ENCODE results near the gene ARL4C. TPM values are rescaled to one million over a fixed set of nuclear protein-coding genes. Genes with fewer than 3 reads are reported as not detected.

The ARL4C gene
- total and polyA plus RNA-seq, 4 donors: 6.1 to 16.2 (median 10.9) TPM

DNA sequence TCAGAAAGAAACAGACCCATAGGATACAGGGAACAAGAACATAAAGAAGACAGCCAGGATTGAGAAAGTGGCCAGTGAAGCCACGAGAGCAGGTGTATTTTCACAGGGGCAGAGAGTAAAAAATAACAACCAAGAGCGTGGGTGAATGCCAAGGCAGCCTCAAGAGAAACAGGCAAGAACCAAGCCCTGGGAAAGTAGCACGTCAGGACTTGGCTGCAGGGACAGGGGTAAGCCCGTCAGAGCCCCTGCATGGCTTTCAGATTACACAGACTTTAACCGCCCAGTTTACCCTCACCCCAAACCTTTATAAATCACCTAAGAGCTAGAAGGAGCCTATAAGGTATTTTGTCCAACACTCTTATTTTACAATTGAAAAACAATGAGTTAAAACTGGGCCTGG, 43.7 kb downstream of the ARL4C start:
- no peak overlapping the region for H3K27ac ChIP-seq (ENCODE audit: low read depth in 1 of 2, low read length in 1 of 2)

DNA sequence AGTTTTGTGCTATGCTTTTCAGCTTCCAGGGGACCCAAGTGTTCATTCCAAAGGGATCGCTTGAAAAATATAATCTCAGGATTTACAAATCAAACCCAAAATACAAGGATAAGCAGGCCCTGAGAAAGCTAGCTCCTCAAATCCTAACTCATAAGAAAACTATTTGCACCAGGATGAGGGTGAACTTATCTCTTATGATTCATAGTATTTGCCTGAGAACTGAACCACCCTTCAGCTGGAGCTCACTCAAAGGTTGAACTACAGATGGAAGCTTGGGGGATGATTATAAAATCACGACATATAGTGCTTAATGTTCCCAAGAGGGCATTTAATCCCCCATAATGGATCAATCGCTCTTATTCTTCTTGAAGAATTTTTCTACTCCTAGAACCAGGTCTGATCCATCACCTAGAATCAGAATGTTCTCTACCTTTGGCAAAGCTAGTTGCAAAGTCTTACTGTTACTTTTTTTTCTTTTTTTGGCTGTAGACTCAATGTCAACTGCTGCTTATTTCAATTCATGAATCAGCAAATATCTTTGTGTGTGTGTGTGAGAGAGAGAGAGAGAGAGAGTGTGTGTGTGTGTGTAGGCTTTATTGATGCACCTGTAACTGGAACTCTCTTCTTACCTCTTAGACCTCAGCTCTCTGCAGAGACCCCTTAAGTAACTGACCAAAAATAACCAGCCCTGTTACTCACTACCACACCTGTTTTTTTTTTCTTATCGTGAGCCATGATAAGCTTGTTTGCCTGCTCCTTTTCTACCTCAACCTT, 44.8 kb downstream of the ARL4C start:
- Histone ChIP-seq H3K4me3 (no peak overlapping the region), H3K27ac (ENCODE audit: low read depth in 1 of 2, low read length in 1 of 2) (no peak overlapping the region), H3K4me1 (ENCODE audit: control insufficient read depth in 5 of 5, insufficient read depth in 5 of 5, low read length in 5 of 5) (peaks cover 0 to 8% (median 0%) of the 10 kb centered on the region in 5 donors), H3K27me3 (ENCODE audit: control insufficient read depth in 3 of 3, insufficient read depth in 3 of 3, low read length in 2 of 3) (no peaks in the 10 kb centered on the region), H3K9ac (ENCODE audit: insufficient read depth in 1 of 2, low read length in 2 of 2) (no peak overlapping the region), H3K36me3 (ENCODE audit: control insufficient read depth in 4 of 4, insufficient read depth in 4 of 4, low read length in 4 of 4) (no peaks in the 10 kb centered on the region), H3K9me3 (ENCODE audit: control insufficient read depth in 4 of 4, insufficient read depth in 3 of 4, low read length in 3 of 4) (no peaks in the 10 kb centered on the region)
- DNase-seq: no peak
- ATAC-seq (ENCODE audit: insufficient read depth, low FRiP score): no peak
- TF ChIP-seq, protein P1, sequence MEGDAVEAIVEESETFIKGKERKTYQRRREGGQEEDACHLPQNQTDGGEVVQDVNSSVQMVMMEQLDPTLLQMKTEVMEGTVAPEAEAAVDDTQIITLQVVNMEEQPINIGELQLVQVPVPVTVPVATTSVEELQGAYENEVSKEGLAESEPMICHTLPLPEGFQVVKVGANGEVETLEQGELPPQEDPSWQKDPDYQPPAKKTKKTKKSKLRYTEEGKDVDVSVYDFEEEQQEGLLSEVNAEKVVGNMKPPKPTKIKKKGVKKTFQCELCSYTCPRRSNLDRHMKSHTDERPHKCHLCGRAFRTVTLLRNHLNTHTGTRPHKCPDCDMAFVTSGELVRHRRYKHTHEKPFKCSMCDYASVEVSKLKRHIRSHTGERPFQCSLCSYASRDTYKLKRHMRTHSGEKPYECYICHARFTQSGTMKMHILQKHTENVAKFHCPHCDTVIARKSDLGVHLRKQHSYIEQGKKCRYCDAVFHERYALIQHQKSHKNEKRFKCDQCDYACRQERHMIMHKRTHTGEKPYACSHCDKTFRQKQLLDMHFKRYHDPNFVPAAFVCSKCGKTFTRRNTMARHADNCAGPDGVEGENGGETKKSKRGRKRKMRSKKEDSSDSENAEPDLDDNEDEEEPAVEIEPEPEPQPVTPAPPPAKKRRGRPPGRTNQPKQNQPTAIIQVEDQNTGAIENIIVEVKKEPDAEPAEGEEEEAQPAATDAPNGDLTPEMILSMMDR (IDR thresholded peaks at IDR 0.05; ENCODE audit: control extremely low read depth, extremely low read depth): no peak
- 88 to 89% methylated on average over 4 of the region's 4 CpGs for WGBS, 2 donors

More for the DNA sequence above, 43.7 kb downstream of the ARL4C start:
- Histone ChIP-seq H3K4me3 (no peak overlapping the region), H3K27me3 (ENCODE audit: control insufficient read depth in 3 of 3, insufficient read depth in 3 of 3, low read length in 2 of 3) (no peaks in the 10 kb centered on the region), H3K9ac (ENCODE audit: insufficient read depth in 1 of 2, low read length in 2 of 2) (no peak overlapping the region), H3K4me1 (ENCODE audit: control insufficient read depth in 5 of 5, insufficient read depth in 5 of 5, low read length in 5 of 5) (peaks cover 0 to 8% (median 0%) of the 10 kb centered on the region in 5 donors), H3K9me3 (ENCODE audit: control insufficient read depth in 4 of 4, insufficient read depth in 3 of 4, low read length in 3 of 4) (peaks cover 0 to 2% (median under 1%) of the 10 kb centered on the region in 4 donors), H3K36me3 (ENCODE audit: control insufficient read depth in 4 of 4, insufficient read depth in 4 of 4, low read length in 4 of 4) (no peaks in the 10 kb centered on the region)
- TF ChIP-seq, protein P1 (IDR thresholded peaks at IDR 0.05; ENCODE audit: control extremely low read depth, extremely low read depth): no peak
- 88 to 91% methylated on average over 5 of the region's 5 CpGs for WGBS, 2 donors
- ATAC-seq (ENCODE audit: insufficient read depth, low FRiP score) (no peak), DNase-seq (no peak)

DNA sequence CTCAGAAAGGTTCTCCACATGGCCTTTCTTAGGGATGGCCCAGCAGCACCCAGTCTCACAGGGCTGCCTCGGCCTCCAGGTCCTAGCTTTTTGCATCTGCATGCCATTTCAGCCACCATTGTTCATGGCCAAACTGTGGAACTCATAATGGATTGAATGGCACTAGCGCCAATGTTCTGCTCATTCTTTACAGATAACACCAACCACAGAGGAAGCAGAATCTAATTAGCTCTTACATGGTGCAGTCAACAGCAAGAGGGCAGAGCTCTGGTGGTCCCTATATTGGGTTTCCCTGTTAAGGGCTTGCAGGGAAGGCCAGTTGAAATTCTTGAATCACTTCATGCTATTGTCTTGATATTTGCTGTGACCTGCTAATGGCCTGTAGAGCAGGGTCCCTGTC, 45.6 kb downstream of the ARL4C start:
- Histone ChIP-seq H3K4me3 (no peak overlapping the region), H3K27me3 (ENCODE audit: control insufficient read depth in 3 of 3, insufficient read depth in 3 of 3, low read length in 2 of 3) (no peaks in the 10 kb centered on the region), H3K36me3 (ENCODE audit: control insufficient read depth in 4 of 4, insufficient read depth in 4 of 4, low read length in 4 of 4) (no peaks in the 10 kb centered on the region), H3K4me1 (ENCODE audit: control insufficient read depth in 5 of 5, insufficient read depth in 5 of 5, low read length in 5 of 5) (peaks cover 0 to 8% (median 0%) of the 10 kb centered on the region in 5 donors), H3K9me3 (ENCODE audit: control insufficient read depth in 4 of 4, insufficient read depth in 3 of 4, low read length in 3 of 4) (no peaks in the 10 kb centered on the region), H3K9ac (ENCODE audit: insufficient read depth in 1 of 2, low read length in 2 of 2) (no peak overlapping the region), H3K27ac (ENCODE audit: low read depth in 1 of 2, low read length in 1 of 2) (no peak overlapping the region)
- WGBS, 2 donors: 91 to 92% methylated on average over 2 of the region's 2 CpGs
- TF ChIP-seq, protein P1 (IDR thresholded peaks at IDR 0.05; ENCODE audit: control extremely low read depth, extremely low read depth): no peak
- DNase-seq (no peak), ATAC-seq (ENCODE audit: insufficient read depth, low FRiP score) (no peak)

All from lung (tissue), 12 donors.